ENCODE results near the gene HMOX2.

The HMOX2 gene

DNA sequence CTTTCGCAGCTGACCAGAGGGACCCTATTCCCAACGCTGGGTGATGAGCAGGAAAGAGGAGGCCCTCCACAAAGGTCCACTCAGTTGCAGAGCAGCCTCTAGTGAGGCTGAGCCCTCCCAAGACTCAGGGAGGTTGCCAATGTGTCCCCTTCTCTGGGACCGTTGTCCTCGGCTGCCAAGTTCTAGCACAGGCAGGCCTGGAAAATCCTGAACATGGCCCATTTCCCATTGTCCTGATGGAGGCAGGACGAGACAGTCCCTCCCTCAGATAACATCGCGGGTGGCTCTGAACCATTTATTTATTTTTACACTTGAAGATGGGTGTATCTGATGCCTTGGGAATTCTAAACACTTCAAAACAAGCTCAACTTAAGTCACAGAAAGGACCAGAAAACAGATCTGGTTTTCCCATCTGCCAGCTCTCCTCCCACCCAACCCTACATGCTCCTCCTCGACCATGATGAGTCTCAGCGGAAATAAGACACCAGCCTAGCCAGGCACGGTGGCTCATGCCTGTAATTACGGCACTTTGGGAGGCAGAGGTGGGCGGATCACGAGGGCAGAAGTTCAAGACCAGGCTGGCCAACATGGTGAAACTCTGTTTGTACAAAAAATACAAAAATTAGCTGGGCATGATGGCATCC lies 49.6 kb downstream of the HMOX2 start:
- no peak for DNase-seq

DNA sequence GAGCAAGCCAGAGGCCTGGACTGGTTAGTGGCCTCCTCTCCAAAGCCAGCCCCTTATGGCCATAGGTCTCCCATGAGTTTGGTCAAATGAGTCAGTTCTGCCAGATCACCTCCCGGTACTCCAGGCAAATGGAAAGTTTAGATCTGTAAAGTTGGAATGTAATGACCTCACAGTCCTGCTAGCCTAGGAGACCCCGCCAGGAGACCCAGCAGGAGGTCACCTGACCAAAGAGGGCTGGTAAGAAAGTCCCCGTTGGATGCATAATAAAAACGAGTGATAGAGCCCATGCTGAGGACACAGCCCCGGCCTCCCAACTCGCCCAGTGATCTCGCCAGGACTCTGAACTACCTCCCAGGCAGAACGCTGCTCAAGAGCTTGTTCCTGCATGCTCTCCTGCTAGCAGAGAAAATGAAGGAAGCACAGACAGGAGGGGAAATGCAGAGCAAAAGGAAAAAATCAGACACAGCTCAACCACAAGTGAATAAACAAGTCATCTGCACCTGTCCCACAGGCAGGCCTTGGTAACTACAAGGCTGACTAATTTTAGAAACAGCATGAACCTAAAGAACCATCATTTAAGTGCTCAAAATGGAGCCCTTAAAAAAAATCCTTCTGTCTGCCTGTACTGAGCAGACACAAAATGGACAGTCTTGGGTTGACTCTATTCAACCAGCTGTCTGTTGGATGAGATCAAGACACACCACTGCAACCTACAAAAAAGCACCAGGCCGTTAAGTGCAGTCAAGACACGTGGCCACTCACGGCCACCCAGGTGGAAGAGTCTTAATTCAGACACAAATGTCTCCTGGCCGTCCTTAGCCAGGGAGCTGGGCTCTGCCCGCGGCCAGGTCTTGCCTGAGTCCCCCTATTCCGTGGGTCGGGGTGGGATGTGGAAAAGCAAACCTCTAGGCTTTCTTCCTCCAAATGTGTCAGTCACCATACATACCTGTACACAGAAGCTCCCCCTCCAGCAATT lies 53.2 kb downstream of the HMOX2 start:
- peak; percentile 62 for DNase-seq

DNA sequence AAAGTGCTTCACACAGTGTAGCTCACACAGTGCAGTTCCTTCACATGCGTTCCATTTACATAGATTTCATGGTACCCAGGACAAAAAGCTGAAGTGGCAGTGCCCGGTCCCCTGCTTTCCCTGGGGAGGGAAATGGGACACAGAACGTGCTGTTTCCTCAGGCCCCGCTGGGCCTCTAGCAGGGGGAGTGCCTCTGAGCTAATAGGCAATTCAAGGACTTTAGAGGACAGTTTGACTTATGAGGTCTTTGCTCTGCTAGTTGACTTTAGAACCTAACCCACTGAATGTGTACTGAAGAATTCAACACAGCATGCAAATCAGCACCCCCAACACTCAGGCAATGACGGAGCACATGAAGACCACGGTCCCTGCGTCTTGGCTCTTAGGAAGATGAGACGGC lies 55.6 kb downstream of the HMOX2 start:
- no peak for DNase-seq

DNA sequence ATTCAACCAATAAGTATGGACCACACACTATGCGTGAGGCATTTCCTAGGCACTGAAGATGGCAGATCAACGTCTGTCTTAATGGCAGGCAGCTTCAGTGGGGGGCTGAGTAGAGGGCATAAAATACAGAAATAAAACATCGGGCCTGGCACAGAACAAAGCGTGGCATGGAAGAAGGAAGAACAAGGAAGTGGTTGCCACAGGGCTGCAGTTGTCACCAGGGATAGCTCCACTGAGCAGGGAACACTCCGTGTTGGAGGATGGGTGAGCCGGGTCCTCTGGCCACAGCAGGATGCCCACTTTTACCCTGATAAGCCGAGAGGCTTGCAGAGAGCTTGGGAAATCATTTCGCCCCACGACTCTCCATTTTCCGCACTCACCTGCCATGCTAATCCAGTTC lies 56.0 kb downstream of the HMOX2 start:
- no peak for DNase-seq

DNA sequence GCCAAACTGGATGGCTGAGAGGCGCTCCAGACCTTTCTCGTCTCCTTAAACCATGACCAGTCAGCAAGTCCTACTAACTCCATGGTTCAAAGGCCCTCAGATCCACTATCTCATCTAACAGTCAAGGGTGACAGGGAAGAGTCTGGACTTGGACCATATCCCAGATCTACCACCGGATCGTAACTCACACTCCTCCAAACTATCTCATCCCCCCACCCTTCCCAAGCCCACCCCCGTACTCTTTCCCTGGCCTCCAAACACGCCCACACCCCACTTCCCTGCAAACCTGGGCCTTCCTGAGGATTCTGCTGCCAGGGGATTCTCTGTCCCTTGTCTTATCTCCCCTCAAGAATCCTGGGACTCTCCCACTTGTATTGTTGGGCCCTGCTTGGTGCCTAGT lies 57.3 kb downstream of the HMOX2 start:
- no peak for DNase-seq

DNA sequence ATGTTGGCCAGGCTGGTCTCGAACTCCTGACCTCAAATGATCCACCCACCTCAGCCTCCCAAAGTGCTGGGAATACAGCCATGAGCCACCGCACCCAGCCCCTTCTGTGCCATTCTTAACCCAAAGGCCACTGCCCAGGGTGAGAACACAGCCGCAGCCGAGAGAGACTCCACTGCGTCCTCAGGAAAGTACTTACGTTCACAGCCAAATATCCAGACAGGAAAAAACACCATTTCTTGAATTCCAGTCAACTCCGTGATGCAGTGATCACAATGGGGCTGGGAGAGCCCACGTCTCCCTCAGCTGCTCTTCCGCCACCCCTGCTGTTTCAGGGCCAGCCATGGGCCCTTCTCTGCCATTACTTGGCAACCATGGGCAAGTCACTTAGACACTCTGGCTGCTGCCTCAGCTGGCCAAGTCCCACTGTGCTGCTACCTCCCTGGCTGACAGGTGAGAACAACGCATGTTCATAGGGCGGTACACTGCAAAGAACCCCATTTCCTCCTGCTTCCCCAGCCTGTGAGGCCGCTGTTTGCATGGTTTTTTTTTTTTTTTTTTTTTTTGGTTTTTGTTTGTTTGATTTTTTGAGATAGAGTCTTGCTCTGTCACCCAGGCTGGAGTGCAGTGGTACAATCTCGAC lies 58.1 kb downstream of the HMOX2 start:
- DNase-seq, result no peak

DNA sequence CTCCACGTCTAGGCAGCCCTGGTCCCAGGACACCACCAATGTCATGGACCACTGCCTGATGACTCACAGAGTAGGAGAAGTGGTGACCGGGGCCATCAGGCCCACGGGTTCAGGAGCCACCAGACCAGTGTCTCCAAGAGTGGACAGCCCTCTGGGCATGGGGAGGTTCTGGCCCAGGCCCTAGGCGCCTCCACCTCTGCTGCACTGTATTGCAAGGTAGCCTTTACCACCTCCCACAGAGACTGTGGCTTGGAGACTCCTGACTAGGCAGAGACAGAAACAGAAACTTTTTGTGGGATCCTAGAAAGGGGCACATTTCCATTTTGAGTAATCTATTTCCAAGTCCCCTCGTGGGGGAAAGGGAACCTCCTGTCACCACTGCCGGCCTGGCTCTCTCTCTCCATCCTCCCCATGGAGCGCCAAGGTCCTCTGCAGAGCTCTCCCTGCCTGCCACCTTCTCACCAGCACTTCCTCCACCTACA lies 59.5 kb downstream of the HMOX2 start:
- peak; percentile 53 for DNase-seq

DNA sequence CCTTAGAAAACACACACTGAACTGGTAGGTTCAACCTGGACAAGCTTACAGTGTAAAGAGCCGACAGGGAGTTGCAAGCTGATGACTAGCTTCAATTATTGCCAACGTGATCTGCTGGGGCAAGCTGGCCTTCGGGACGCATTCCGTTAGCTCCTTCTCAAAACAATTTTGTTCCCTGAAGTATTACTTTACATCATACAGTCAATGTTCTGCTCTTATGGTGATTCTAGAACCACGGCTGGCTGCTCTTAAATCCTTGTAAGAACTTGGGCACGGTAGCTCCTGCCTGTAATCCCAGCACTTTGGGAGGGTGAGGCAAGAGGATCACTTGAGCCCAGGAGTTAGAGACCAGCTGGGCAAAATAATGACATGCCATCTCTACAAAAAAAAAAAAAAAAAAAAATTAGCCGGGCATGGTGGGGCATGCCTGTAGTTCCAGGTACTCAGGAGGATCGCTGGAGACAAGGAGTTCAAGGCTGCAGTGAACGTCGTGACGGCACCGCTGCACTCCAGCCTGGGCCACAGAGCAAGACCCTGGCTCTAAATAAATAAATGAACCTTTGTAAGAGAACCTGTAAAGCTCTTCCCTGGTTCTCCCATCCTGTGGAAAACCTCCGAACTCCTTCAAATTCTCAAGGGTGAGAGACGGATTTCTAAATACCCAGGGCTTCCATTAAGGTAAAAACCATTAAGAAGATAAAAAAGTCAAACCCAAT lies 60.4 kb downstream of the HMOX2 start:
- no peak for DNase-seq

DNA sequence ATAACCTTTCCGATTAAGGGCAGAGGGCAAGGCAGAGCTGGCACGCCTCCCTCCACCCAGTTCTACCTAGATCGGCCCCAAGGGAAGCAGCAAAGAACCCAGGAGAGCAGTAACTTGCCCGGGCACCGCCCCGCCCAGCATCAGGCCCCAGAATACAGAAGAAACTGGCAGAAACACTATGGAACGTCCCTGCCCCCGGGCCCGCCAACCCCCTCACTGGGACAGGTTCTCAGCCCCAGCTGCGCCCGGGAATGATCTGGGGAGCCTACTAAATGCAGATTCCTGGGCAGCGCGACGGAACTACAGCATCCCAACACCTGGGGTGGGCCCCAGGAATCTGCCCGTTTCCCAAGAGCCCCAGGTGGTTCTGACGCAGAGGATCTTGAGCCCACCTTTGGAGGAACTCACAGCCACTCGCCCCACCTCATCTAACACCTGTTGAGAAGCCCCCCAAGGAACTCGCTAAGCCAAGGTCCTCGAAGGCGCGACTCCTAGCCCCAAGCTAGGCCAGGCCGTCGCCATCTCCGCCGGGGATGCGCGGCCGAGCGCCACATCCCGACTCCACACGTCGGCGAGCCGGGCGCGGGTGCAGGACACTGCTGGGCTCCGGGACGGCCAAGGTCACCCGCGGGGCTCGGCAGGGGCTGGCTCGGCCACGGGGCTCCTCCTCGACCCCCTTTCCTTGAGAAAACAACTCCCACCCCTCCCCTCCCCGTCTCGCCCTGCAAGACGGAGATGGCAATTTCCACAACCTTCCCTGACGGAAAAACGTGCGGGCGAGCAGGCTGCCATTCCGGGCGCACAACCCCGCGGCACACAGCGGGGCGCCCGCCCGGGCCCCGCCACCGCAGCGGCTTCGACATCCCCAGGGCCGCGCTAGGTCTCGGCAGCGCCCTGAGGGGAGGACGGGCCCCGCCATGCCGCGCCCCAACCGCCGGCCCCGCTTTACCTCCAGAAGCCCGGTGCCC lies 61.5 kb downstream of the HMOX2 start:
- DNase-seq, result no peak

DNA sequence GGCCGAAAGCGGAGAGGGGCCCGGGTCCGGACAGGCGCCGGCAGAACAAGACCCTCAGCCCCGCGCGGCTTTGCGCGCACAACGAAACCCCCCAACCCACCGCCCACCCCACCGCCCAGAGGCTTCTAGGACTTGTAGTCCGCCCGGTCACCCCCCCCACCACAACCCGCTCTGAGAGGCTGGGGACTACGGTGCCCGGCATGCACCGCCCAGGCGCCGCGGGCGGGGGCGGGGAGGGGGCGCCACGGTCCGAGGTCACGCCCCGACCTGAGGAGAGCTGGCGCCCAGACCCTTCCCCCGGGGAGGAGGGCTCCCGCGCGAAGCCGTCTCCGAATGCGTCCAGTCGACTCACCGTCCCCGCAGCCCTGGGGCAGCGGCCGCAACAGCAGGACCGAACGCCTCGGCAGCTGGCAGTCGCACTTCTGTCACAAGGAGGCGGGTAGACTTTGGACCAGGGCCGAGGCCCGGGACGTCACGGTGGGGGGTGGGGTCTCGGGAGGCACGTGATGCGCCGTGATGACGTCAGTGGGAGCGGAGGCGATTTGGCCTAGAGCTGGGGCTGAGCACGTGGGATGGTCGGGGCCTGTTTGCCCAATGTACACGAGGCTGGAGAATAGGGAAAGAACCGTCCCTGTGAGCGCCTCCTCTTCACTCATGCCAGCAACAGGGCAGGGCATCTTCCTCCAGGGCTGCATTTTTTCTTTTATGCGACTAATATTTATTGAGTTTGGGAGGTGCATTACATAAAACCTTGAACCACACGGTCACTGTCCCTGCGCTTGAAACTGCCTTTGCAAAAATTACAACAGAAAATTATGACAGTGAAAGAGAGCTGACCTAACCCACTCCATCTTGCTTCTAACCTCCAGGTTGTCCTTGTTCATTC lies 62.4 kb downstream of the HMOX2 start, which contains the start of gene CDIP1:
TSS of gene CDIP1 (minus strand) at position 424 of the 886 bp plus-strand sequence. CDS start 24,643 bp downstream, outside the sequence.
- DNase-seq, result peak; percentile 96

DNA sequence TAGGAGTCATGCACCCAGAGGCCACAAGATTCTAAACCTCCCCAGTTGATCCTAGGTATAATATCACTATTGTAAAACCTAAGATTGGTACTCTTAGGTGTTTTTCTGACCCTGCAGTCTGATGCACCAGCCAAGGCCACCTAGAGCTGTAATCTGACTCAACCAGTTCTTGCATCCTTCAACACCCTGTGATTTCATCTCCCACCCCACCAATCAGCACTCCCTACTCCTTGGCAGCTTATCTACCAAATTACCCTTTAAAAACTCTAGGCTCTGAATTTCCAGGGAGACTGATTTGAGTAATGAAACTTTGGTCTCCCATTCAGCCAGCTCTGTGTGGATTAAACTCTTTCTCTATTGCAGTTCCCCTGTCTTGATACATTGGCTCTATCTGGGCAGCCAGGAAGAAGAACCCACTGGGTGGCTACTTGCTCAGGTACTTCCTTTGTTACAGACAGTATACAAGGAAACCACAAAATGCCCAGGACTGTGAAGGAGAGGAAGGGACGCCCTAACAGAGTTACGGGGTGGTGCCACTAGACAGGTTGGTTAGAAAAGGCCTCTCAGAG lies 63.6 kb downstream of the HMOX2 start:
- no peak for DNase-seq

DNA sequence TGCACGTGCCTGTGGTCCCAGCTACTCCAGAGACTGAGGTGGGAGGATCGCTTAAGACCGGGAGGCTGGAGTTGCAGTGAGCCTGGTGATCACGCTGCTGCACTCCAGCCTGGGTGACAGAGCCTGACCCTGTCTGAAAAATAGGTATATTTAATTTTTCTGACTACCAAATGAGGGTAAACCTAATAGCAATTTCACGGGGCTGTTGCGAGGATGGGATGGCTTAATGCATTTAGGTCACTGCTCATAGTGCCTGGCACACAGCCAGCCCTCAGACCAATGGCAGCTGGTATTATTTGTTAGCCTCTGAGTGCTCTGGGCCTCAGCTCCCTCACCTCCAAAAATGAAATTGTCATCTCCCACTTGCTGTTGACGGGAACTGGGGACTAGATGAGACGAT lies 68.3 kb downstream of the HMOX2 start:
- no peak for DNase-seq

DNA sequence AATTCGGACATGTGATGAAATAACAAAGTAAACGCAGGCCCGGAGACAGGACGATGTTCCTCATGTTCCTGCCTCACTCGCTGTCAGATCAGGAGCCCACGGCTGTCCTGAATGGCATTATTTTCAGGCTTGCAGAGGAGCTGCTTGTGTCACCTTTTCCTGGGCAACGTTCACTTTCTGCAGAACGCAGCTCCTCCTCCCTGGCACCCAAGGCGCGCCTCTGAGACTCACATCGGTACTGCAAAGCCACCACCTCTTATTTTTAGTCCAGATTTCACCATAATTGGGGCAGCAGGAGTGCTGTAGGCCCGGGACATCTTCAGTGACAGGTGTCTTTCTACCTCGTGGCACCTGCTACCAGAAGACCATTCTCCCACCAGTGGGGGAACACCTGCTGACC lies 71.9 kb downstream of the HMOX2 start:
- no peak for DNase-seq

DNA sequence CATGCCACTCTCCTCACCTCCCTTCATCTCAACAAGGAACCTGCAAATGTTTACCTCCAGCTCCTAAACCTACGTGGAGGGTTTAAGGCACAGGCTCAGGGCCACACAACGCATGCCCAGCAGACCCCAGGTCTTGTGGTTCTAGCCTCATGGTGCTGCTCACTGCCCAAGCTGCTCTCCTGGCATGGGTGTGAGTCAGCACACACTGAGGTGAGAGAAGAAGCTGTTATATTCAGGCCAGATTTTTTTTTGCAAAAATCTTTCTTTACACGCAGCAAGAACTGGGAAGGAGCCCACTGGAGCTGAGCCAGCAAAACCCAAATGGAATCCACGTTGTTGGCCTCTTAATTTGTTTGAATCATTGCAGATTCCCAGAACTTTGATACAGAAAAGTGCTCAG lies 74.4 kb downstream of the HMOX2 start:
- no peak for DNase-seq

DNA sequence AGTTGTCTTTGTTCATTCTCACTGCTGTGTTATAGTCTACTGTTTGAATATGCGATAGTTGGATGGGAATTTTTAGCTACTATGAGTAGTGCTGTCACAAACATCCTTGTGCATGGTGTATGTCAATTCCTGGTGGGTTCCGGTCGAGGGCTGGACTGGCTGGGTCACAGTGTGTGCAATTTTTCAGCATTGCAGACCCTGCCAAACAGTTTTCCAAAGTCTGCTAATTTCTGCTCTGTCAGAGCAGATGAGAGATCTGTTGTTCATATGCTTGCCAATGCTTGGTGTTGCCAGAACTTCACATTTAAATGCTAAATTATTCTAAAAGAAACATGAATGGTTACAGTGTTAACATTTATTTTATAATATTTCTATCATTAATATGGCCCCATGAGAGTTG lies 76.3 kb downstream of the HMOX2 start:
- no peak for DNase-seq

DNA sequence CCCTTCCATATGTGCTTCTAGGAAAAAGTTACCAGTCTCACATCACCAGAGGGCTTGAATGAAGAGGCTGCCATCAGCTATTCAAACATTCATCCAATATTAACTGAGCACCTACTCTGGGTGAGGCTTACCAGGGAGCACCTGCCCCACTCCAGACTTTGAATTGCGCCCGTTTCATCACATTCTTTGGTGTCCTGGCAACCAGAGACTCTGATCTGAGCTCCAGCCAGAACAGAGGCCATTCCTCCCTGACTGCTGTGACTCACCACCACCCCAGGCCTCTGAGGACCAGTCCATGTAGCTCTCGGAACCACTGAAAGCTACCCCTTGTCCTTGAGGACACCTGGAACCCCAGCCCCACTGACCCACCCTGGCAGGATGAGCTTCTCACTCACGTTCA lies 79.9 kb downstream of the HMOX2 start, which contains the start of gene C16orf96:
TSS of gene C16orf96 (plus strand) at position 229 of the 400 bp plus-strand sequence. CDS start at position 379, 150 bp downstream.
- DNase-seq, result no peak

DNA sequence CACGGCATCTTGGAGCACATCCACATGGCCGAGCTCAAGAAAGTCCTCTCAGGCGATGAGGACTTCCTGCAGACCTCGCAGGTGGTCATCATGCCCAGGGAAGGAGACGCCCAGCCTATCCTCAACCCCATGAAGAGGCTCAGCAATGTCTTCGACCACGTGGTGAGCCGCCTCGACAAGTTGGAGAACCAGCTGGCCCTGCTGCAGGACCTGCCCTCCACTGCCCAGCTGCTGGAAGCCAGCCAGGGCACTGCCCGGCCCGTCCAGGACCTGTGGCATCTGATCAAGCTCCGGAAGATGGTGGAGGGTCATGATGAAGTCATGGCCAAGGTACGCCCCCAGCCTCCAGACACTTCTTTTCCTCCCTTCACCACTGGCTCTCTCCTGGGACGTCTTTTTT lies 80.4 kb downstream of the HMOX2 start:
- no peak for DNase-seq

DNA sequence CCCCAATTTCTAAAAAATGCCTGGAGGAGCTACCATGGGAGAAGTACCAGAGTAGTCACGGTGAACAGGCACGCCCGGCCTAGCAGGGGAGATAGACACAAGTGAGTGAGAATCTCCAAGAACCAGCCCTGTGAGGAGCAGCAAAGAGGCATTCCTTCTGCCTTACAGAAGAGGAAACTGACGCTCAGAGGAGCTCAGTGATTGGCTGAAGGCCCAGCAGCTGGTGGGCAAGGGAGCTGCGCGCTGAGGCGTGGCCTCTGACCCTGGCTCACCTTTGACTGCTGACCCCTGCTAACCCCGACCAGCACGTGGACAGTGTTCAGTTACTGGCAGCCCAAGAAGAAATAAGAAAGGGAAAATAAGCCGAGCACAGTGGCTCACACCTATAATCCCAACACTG lies 81.8 kb downstream of the HMOX2 start:
- no peak for DNase-seq
